ENCODE measurements around the gene TMEM9.

The TMEM9 gene

GRCh38 chr1:201126463-201126831 lies 27.8 kb downstream of the TMEM9 start:
- DNase-seq: no peak

GRCh38 chr1:201125800-201126199 lies 28.5 kb downstream of the TMEM9 start:
- DNase-seq: no peak

- no peak for DNase-seq
Observed at GRCh38 chr1:201125019-201125418, 29.3 kb downstream of the TMEM9 start.

GRCh38 chr1:201123866-201124265 lies 30.4 kb downstream of the TMEM9 start:
- no peak for DNase-seq

GRCh38 chr1:201122321-201122957 lies 31.8 kb downstream of the TMEM9 start:
- no peak for DNase-seq

- DNase-seq: no peak
Observed at GRCh38 chr1:201119206-201120197, 34.8 kb downstream of the TMEM9 start.

GRCh38 chr1:201116091-201116490 lies 38.2 kb downstream of the TMEM9 start:
- DNase-seq: no peak

- DNase-seq: no peak
Observed at GRCh38 chr1:201115390-201115937, 38.8 kb downstream of the TMEM9 start.

GRCh38 chr1:201114245-201115131 lies 39.8 kb downstream of the TMEM9 start:
- peak; percentile 66 to 67 for DNase-seq

- no peak for DNase-seq
Observed at GRCh38 chr1:201113451-201114244, 40.6 kb downstream of the TMEM9 start.

GRCh38 chr1:201112926-201113325 lies 41.3 kb downstream of the TMEM9 start:
- DNase-seq: no peak

GRCh38 chr1:201112173-201112731 lies 42.0 kb downstream of the TMEM9 start, which contains the start of gene CACNA1S:
Gene CACNA1S, minus strand, starts transcription at chr1:201112426. Its CDS starts 87 bp downstream, at chr1:201112339.
- no peak for DNase-seq

GRCh38 chr1:201111672-201112071 lies 42.6 kb downstream of the TMEM9 start:
- DNase-seq: no peak

- DNase-seq: no peak
Observed at GRCh38 chr1:201111156-201111555, 43.1 kb downstream of the TMEM9 start.

GRCh38 chr1:201110616-201111015 lies 43.7 kb downstream of the TMEM9 start:
- no peak for DNase-seq

GRCh38 chr1:201110138-201110537 lies 44.1 kb downstream of the TMEM9 start:
- DNase-seq: no peak

- no peak for DNase-seq
Observed at GRCh38 chr1:201109651-201110050, 44.6 kb downstream of the TMEM9 start.

- DNase-seq: peak in 1 of 2 experiments; percentile 31
Observed at GRCh38 chr1:201108614-201109013, 45.7 kb downstream of the TMEM9 start.

GRCh38 chr1:201105688-201106087 lies 48.6 kb downstream of the TMEM9 start:
- no peak for DNase-seq

- DNase-seq: no peak
Observed at GRCh38 chr1:201104141-201104540, 50.1 kb downstream of the TMEM9 start.

- no peak for DNase-seq
Observed at GRCh38 chr1:201103666-201104065, 50.6 kb downstream of the TMEM9 start.
